Muscle layer of colon (tissue), 2 donors: ENCODE data around the gene GSK3B.

Experiments used
- H3K27ac ChIP-seq: one replicate; pipeline ENCODE4 v1.7.0; 2013; ENCODE audit warnings: low read depth, mild to moderate bottlenecking, low read length, moderate library complexity
- H3K27me3 ChIP-seq, 2 donors: one replicate each; pipeline ENCODE4 v1.7.0; 2013; ENCODE audit warnings: low read length in 2 of 2, mild to moderate bottlenecking in 2 of 2; ENCODE audit not compliant: insufficient read depth in 2 of 2, control insufficient read depth in 1 of 2
- H3K36me3 ChIP-seq: one replicate; pipeline ENCODE4 v1.7.0; 2013; ENCODE audit warnings: mild to moderate bottlenecking, low read length; ENCODE audit not compliant: insufficient read depth
- H3K4me1 ChIP-seq: one replicate; pipeline ENCODE4 v1.7.0; 2013; ENCODE audit warnings: mild to moderate bottlenecking, low read length; ENCODE audit not compliant: insufficient read depth
- H3K4me3 ChIP-seq, 2 donors: one replicate each; pipeline ENCODE4 v1.7.0; 2013; ENCODE audit warnings: low read length in 2 of 2, low read depth in 1 of 2, mild to moderate bottlenecking in 1 of 2, moderate library complexity in 1 of 2
- H3K9ac ChIP-seq: one replicate; pipeline ENCODE4 v1.7.0; 2013; ENCODE audit warnings: low read length
- H3K9me3 ChIP-seq: one replicate; pipeline ENCODE4 v1.7.0; 2013; ENCODE audit warnings: mild to moderate bottlenecking, low read length
- donor health status: abdominal sarcoma.
- donor health status: Adenocarcinoma of cecum.

GSK3B gene

GRCh38 chr3:119862616-119863015 lies 231.6 kb downstream of the GSK3B start:
- Histone ChIP-seq H3K4me3 (no peak overlapping the region), H3K4me1 (no peaks in the 10 kb centered on the region), H3K9ac (no peak overlapping the region), H3K27ac (no peak overlapping the region), H3K36me3 (peaks cover 15% of the 10 kb centered on the region), H3K27me3 (no peaks in the 10 kb centered on the region), H3K9me3 (no peaks in the 10 kb centered on the region)

DNA sequence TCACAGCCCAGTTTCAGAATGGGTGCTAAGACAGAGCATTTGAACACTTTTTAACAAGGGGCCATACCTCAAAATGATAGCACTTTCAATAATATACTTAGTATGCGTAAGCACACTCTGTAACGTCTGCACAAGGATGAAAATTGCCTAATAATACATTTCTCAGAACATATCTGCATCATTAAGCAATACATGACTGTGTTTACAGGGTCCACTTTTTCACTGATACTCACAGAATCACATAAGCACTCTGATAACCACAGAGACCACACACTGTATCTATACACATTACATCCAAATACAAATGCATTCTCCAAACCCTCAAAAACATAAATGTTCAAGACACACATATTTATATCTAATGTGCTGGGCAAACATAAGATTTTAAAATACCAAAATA lies 232.6 kb downstream of the GSK3B start:
- Histone ChIP-seq H3K27ac (no peak overlapping the region), H3K4me1 (no peaks in the 10 kb centered on the region), H3K36me3 (peaks cover 15% of the 10 kb centered on the region)

DNA sequence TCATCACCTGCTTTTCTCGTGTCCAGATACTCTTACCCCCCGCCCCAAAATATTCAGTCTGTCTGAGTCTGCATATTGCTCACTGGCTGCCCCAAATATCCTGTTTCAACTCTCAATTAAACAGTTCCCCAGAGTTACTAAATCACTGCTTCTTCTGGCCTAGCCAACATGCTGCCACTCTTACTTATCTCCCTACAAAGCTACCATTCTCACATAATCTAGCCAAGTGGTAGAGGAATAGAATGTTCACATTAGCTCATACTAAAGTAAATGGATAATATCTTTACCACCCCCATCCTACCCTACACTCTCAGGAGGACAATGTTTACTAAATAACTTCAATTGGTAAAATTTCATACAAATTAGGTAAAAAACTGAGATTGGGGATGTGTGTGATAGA lies 234.5 kb downstream of the GSK3B start:
- no peak overlapping the region for H3K4me3 ChIP-seq
- peaks cover 15% of the 10 kb centered on the region for H3K36me3 ChIP-seq
- H3K9me3 ChIP-seq, result no peaks in the 10 kb centered on the region
- H3K27me3 ChIP-seq, result no peaks in the 10 kb centered on the region
- no peak overlapping the region for H3K9ac ChIP-seq
- H3K27ac ChIP-seq, result no peak overlapping the region
- H3K4me1 ChIP-seq, result no peaks in the 10 kb centered on the region

More for the DNA sequence above, 232.6 kb downstream of the GSK3B start:
- H3K9me3 ChIP-seq, result no peaks in the 10 kb centered on the region
- H3K9ac ChIP-seq, result no peak overlapping the region
- no peak overlapping the region for H3K4me3 ChIP-seq
- no peaks in the 10 kb centered on the region for H3K27me3 ChIP-seq

- Histone ChIP-seq H3K9me3 (no peaks in the 10 kb centered on the region), H3K4me1 (no peaks in the 10 kb centered on the region), H3K27ac (no peak overlapping the region), H3K27me3 (no peaks in the 10 kb centered on the region), H3K4me3 (no peak overlapping the region), H3K36me3 (peaks cover 15% of the 10 kb centered on the region), H3K9ac (no peak overlapping the region)
These were observed 235.3 kb downstream of the GSK3B start for GRCh38 chr3:119858957-119859356.

- Histone ChIP-seq H3K4me3 (no peak overlapping the region), H3K27me3 (no peaks in the 10 kb centered on the region), H3K27ac (no peak overlapping the region), H3K9ac (no peak overlapping the region), H3K4me1 (no peaks in the 10 kb centered on the region), H3K9me3 (no peaks in the 10 kb centered on the region), H3K36me3 (no peaks in the 10 kb centered on the region)
These were observed 237.6 kb downstream of the GSK3B start for GRCh38 chr3:119856695-119857094.

GRCh38 chr3:119849126-119849525 lies 245.1 kb downstream of the GSK3B start:
- Histone ChIP-seq H3K9ac (no peak overlapping the region), H3K9me3 (no peaks in the 10 kb centered on the region), H3K36me3 (no peaks in the 10 kb centered on the region), H3K4me3 (no peak overlapping the region), H3K27ac (no peak overlapping the region), H3K4me1 (no peaks in the 10 kb centered on the region), H3K27me3 (no peaks in the 10 kb centered on the region)

DNA sequence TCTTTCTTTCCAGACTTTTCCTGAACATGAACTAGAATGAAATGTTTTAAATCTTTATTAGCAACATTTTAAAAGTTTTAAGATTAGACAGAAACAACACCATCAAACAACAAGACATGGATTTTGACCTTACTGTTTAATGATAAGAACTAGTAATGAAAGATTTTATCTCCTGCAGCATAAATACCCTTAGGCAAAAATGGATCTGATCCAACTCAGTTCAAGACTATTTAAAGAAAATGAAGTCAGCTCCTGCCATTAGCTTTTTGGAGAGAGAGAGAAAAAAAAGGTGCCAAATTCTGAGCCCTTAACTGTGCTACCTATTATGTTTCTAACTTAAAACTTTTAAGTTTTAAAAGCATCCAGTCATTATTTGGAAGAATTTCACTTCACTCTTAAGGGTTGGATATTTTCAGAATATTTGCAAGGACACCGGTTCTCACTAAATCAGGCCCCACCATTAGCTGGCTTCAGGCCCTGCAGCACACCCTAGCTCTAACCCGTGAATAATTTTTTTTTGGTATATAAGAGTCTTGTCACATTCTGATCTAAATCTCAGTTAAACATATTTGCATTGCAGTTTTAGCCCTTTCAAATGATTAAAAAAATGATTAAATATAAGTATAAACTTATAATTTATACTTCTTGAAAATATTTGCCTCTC lies 252.3 kb downstream of the GSK3B start:
- Histone ChIP-seq H3K27ac (no peak overlapping the region), H3K27me3 (no peaks in the 10 kb centered on the region), H3K9ac (no peak overlapping the region), H3K9me3 (no peaks in the 10 kb centered on the region), H3K4me1 (peaks cover 3% of the 10 kb centered on the region), H3K4me3 (no peak overlapping the region), H3K36me3 (no peaks in the 10 kb centered on the region)

- no peak overlapping the region for H3K27ac ChIP-seq
- no peak overlapping the region for H3K9ac ChIP-seq
These were observed 258.7 kb downstream of the GSK3B start for GRCh38 chr3:119835556-119835955.

DNA sequence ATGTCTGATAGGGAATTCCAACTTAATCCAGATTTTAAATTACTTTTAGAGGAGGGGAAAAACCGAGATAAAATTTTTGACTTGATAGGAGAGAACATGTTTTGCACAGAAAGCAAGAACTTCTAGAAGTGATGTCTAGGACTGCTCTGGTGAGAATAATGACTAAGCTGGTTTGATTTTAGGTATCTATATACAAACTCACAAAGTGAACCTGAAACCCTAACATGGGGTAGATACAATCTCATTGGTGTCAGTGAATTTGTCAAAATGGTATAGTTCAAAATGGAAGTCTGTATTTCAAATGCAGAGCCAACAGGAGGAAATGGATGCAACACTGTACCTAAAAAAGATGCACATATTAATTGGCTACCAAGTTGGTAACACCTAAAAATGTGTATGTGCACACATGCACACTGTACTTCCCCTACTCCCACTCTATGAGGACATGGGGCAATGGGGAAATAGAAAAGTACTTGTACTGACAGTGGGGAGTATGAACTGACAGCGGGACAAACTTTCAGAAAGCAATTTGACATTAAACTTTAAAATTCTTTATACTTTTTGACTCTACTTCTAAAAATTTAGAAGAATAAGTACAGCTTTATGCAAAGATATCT lies 259.4 kb downstream of the GSK3B start:
- H3K4me3 ChIP-seq, result no peak overlapping the region
- no peak overlapping the region for H3K9ac ChIP-seq
- H3K27me3 ChIP-seq, result no peaks in the 10 kb centered on the region
- no peaks in the 10 kb centered on the region for H3K9me3 ChIP-seq
- H3K36me3 ChIP-seq, result no peaks in the 10 kb centered on the region
- H3K27ac ChIP-seq, result no peak overlapping the region
- no peaks in the 10 kb centered on the region for H3K4me1 ChIP-seq

More at GRCh38 chr3:119835556-119835955, 258.7 kb downstream of the GSK3B start:
- H3K4me1 ChIP-seq, result no peaks in the 10 kb centered on the region
- H3K4me3 ChIP-seq, result no peak overlapping the region
- no peaks in the 10 kb centered on the region for H3K27me3 ChIP-seq
- no peaks in the 10 kb centered on the region for H3K9me3 ChIP-seq
- no peaks in the 10 kb centered on the region for H3K36me3 ChIP-seq

- Histone ChIP-seq H3K4me3 (no peak overlapping the region), H3K9me3 (no peaks in the 10 kb centered on the region), H3K4me1 (no peaks in the 10 kb centered on the region), H3K9ac (no peak overlapping the region), H3K36me3 (no peaks in the 10 kb centered on the region), H3K27me3 (no peaks in the 10 kb centered on the region), H3K27ac (no peak overlapping the region)
These were observed 262.3 kb downstream of the GSK3B start for GRCh38 chr3:119831941-119832371.

DNA sequence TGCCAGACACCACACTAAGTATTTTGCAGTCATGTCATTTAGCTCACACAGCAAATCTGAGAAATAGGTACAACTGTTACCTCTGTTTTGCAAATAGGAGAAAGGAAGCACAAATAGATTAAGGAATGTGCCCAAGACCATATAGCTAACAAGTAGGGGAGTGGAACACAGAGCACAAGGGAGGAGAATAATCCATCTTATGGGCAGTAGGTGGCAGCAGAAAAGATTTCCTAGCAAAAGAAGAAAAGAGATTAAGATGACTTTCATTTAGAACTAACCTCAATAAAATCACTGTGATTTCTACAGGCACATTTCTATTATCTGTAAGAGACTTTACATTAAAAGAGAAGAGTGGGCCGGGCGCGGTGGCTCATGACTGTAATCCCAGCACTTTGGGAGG lies 263.2 kb downstream of the GSK3B start:
- no peaks in the 10 kb centered on the region for H3K27me3 ChIP-seq
- no peak overlapping the region for H3K27ac ChIP-seq
- no peak overlapping the region for H3K9ac ChIP-seq
- no peaks in the 10 kb centered on the region for H3K9me3 ChIP-seq
- H3K36me3 ChIP-seq, result no peaks in the 10 kb centered on the region
- H3K4me1 ChIP-seq, result no peaks in the 10 kb centered on the region
- no peak overlapping the region for H3K4me3 ChIP-seq

DNA sequence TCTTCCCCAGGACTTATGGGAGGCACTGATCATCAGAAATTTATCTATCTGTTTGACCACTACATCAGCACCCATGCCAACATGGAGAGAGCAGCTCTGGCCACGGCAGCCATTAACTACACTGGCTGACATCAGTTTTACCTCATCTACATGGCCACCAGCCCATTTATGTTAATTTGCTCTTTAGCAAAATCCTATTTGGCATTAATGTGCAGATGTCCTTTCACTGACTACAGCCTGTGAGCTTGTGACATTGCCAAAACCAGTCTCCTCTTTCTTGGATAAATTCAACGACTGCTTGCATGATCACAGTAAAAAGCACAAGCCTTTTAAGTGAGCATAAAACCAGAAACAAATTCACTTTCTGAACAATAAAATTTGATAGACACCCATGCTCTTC lies 264.8 kb downstream of the GSK3B start:
- no peaks in the 10 kb centered on the region for H3K9me3 ChIP-seq
- H3K36me3 ChIP-seq, result no peaks in the 10 kb centered on the region
- H3K27ac ChIP-seq, result no peak overlapping the region
- H3K4me3 ChIP-seq, result no peak overlapping the region
- no peaks in the 10 kb centered on the region for H3K4me1 ChIP-seq
- no peaks in the 10 kb centered on the region for H3K27me3 ChIP-seq
- H3K9ac ChIP-seq, result no peak overlapping the region
